Cardiac septum (tissue), 1 donor: ENCODE results near the gene FTL. TPM values are rescaled to one million over a fixed set of nuclear protein-coding genes. Genes with fewer than 3 reads are reported as not detected.

ENCODE experiments used
- DNase-seq: peaks from one replicate; pipeline ENCODE4 v3.0.0-alpha.2; 2020; ENCODE audit warnings: low spot score
- intact Hi-C: fragments of 100-400 bp; cut with DNase I; formaldehyde crosslinking; loops from one replicate; pipeline ENCODE4 v1.14.0; 2022
- microRNA-seq: library from miRNA; unstranded; fragments of <30 nt; microRNA quantifications from one replicate; pipeline ENCODE4 v1.2.0, GENCODE V29; 2020
- total RNA-seq: library from RNA; stranded (reverse); fragmentation: NEBNext Ultra II Directional; extraction: Animal tissue kit (Norgen Biotek cat#: 25700); gene quantifications from one replicate; pipeline ENCODE4 v1.2.1, GENCODE V29; 2021
- donor health status: DM: no; HTN: no; CAD: no.

Gene FTL
- total RNA-seq, 1 donor from 2014 or later: 827 TPM

GRCh38 chr19:49011194-49011593 is 46.1 kb downstream of the FTL start:
- intact Hi-C loops: no loop called here
- DNase-seq: no peak

GRCh38 chr19:49014123-49014869 is 49.2 kb downstream of the FTL start:
- no peak for DNase-seq
- intact Hi-C loops: no loop called here

GRCh38 chr19:49014870-49015255 is 49.8 kb downstream of the FTL start:
- DNase-seq: no peak
- intact Hi-C loops: no loop called here

GRCh38 chr19:49016067-49016839 is 51.1 kb downstream of the FTL start:
- intact Hi-C loops: no loop called here

More at GRCh38 chr19:49016067-49016839, 51.1 kb downstream of the FTL start:
- no peak for DNase-seq

Small RNAs within 50 kb of the gene (microRNA-seq; reads per million reads assigned to microRNA genes)
- gene MIR6798: not detected

Other genes with a start within 250 kb of the FTL start
- gene MAMSTR, start 245.6 kb upstream of the FTL start, total RNA-seq: 3.2 TPM
- gene RASIP1, start 224.7 kb upstream of the FTL start, total RNA-seq: 13.6 TPM
- gene IZUMO1, start 218.4 kb upstream of the FTL start, total RNA-seq: 0.83 TPM
- 1.6 TPM for gene FUT1, start 212.7 kb upstream of the FTL start, total RNA-seq
- gene FGF21, start 209.8 kb upstream of the FTL start, total RNA-seq: not detected
- 48.9 TPM for gene BCAT2, start 154.3 kb upstream of the FTL start, total RNA-seq
- gene HSD17B14, start 128.8 kb upstream of the FTL start, total RNA-seq: 1.9 TPM
- 106 TPM for gene PLEKHA4, start 96.7 kb upstream of the FTL start, total RNA-seq
- gene PPP1R15A, start 92.9 kb upstream of the FTL start, total RNA-seq: 87.0 TPM
- gene TULP2, start 66.6 kb upstream of the FTL start, total RNA-seq: 0.67 TPM
- 276 TPM for gene NUCB1, start 65.0 kb upstream of the FTL start, total RNA-seq
- gene DHDH, start 31.6 kb upstream of the FTL start, total RNA-seq: not detected
- 25.6 TPM for gene BAX, start 10.4 kb upstream of the FTL start, total RNA-seq
- gene GYS1, start 28.0 kb downstream of the FTL start, total RNA-seq: 175 TPM
- 39.2 TPM for gene RUVBL2, start 28.6 kb downstream of the FTL start, total RNA-seq
- gene LHB, start 51.8 kb downstream of the FTL start, total RNA-seq: not detected
- gene CGB3, start 59.0 kb downstream of the FTL start, total RNA-seq: not detected
- not detected for gene CGB2, start 66.6 kb downstream of the FTL start, total RNA-seq
- not detected for gene CGB1, start 71.6 kb downstream of the FTL start, total RNA-seq
- not detected for gene CGB5, start 78.5 kb downstream of the FTL start, total RNA-seq
- not detected for gene CGB8, start 83.8 kb downstream of the FTL start, total RNA-seq
- not detected for gene CGB7, start 92.4 kb downstream of the FTL start, total RNA-seq
- gene NTF4, start 99.5 kb downstream of the FTL start, total RNA-seq: not detected
- 0.27 TPM for gene KCNA7, start 107.4 kb downstream of the FTL start, total RNA-seq
- gene SNRNP70, start 120.1 kb downstream of the FTL start, total RNA-seq: 137 TPM
- 24.7 TPM for gene LIN7B, start 149.1 kb downstream of the FTL start, total RNA-seq
- gene C19orf73, start 153.8 kb downstream of the FTL start, total RNA-seq: 1.0 TPM
- 10.1 TPM for gene PPFIA3, start 154.2 kb downstream of the FTL start, total RNA-seq
- gene HRC, start 190.1 kb downstream of the FTL start, total RNA-seq: 907 TPM
- 44.1 TPM for gene TRPM4, start 192.5 kb downstream of the FTL start, total RNA-seq